Measurements from ENCODE around the gene LOC128125822. TPM values are rescaled to one million over a fixed set of nuclear protein-coding genes. Genes with fewer than 3 reads are reported as not detected.

LOC128125822 gene

DNA sequence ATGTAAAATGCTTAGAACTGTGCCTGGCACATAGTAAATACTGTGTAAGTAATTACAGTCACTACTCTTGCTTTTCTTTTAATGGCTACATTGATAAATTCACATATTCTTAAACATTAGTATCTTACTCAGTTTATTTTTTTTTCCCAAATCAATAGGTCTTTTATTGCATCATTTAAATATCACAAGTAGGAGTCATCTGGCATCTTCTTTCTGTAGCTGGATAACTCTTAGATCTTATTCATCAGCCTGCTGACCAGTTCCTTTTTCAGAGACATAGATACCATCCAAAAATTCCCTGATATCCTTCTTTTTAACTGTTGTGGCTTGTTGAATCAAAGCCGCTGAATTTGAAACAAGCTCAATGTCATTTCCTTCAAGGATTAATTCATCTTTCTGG is 43.3 kb downstream of the LOC128125822 start:
- intact Hi-C loops (cut with DNase I; ENCODE audit: low total_unique reads), result no loop called here
- peaks cover 0 to 5% (median 0%) of the 10 kb centered on the region in 7 donors for H3K27me3 ChIP-seq (replicated peaks in 1 of 7)

More for the DNA sequence above, 43.3 kb downstream of the LOC128125822 start:
- H3K4me3 ChIP-seq, result no peak overlapping the region
- WGBS, 5 donors, result 93 to 100% (median 97%) methylated on average over 1 of the region's 1 CpG
- no peak overlapping the region for H3K27ac ChIP-seq
- DNase-seq, result no peak
- H3K4me1 ChIP-seq, result no peaks in the 10 kb centered on the region
- no peak for TF ChIP-seq POLR2AphosphoS5 (IDR thresholded peaks at IDR 0.05)
- TF ChIP-seq, protein P1, sequence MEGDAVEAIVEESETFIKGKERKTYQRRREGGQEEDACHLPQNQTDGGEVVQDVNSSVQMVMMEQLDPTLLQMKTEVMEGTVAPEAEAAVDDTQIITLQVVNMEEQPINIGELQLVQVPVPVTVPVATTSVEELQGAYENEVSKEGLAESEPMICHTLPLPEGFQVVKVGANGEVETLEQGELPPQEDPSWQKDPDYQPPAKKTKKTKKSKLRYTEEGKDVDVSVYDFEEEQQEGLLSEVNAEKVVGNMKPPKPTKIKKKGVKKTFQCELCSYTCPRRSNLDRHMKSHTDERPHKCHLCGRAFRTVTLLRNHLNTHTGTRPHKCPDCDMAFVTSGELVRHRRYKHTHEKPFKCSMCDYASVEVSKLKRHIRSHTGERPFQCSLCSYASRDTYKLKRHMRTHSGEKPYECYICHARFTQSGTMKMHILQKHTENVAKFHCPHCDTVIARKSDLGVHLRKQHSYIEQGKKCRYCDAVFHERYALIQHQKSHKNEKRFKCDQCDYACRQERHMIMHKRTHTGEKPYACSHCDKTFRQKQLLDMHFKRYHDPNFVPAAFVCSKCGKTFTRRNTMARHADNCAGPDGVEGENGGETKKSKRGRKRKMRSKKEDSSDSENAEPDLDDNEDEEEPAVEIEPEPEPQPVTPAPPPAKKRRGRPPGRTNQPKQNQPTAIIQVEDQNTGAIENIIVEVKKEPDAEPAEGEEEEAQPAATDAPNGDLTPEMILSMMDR (IDR thresholded peaks at IDR 0.05 in 8 of 11, conservative IDR thresholded peaks at IDR 0.05 in 3 of 11), result no peak
- no peaks in the 10 kb centered on the region for H3K36me3 ChIP-seq
- no peaks in the 10 kb centered on the region for H3K9me3 ChIP-seq

Small RNAs within 50 kb of the gene (small RNA-seq; reads per million reads assigned to genes)
- 0 reads per million in 4 donors for gene AL513043.1

Other genes starting within 250 kb of the LOC128125822 start
- 10 to 100 TPM; 26.6 to 46.1 (median 29.7) TPM for gene PTP4A1, start within 50 bp of the LOC128125822 start, total RNA-seq
- gene PTP4A1, start within 50 bp of the LOC128125822 start, polyA plus RNA-seq, result 10 to 100 TPM in 2 of 3 donors, 1 to 10 TPM in 1; 6.8 to 14.5 (median 12.5) TPM
- gene PHF3, start 63.3 kb downstream of the LOC128125822 start, total RNA-seq, result 100 to 1,000 TPM in 1 of 7 donors, 10 to 100 TPM in 6; 66.5 to 111 (median 77.1) TPM
- gene PHF3, start 63.3 kb downstream of the LOC128125822 start, polyA plus RNA-seq, result 1 to 10 TPM; 7.5 to 9.5 (median 7.7) TPM

All from spleen (tissue), 11 donors.